GM12878 (cell line): ENCODE measurements around the gene PAPOLG. TPM values are rescaled to one million over a fixed set of nuclear protein-coding genes. Genes with fewer than 3 reads are reported as not detected.

ENCODE experiments used
- ATAC-seq: fragments of 200-7000 bp; cut with Tn5 transposase; 3 replicates; pipeline ENCODE4 v1.9.1; 2020; ENCODE audit warnings: mild to moderate bottlenecking, moderate library complexity
- BruUV-seq: library from RNA; stranded (reverse); fragments of 400-500 nt; replicated peaks from 2 replicates; lab custom pipeline; 2021; lab: Mats Ljungman, UMichigan
- CTCF ChIA-PET: fragments of 300-600 bp; sonication (Branson Sonifier 250); formaldehyde crosslinking; extraction: SDS; loops from one replicate; lab custom pipeline; 2021; ENCODE audit warnings: inconsistent platforms; lab: Yijun Ruan, JAX
- POLR2A ChIA-PET: fragments of 350-600 bp; formaldehyde crosslinking; extraction: SDS; loops from one replicate; lab custom pipeline; 2021; ENCODE audit warnings: inconsistent platforms; lab: Charles Lee
- RAD21 ChIA-PET: fragments of 300-600 bp; sonication (Branson Sonifier 250); formaldehyde crosslinking; loops from one replicate; lab custom pipeline; 2023; ENCODE audit warnings: antibody characterized with exemption; ENCODE audit not compliant: unreplicated experiment; lab: Charles Lee
- SMC1A ChIA-PET: fragments of 300-600 bp; sonication (Branson Sonifier 250); formaldehyde crosslinking; loops from one replicate; lab custom pipeline; 2023; ENCODE audit not compliant: unreplicated experiment, uncharacterized antibody; lab: Charles Lee
- DNase-seq: peaks from one replicate; pipeline ENCODE4 v3.0.0-alpha.2; 2011; ENCODE audit warnings: low read depth, low spot score
- FAIRE-seq: peaks from 3 replicates; lab custom pipeline; 2011; peaks lifted over from hg19 to GRCh38; lab: Jason Lieb, UNC
- H2AFZ ChIP-seq: 2 replicates; pipeline ENCODE4 v1.6.0; 2011; ENCODE audit warnings: low read depth, low read length, control low read depth; ENCODE audit not compliant: control insufficient read depth
- H3K27ac ChIP-seq: 2 replicates; pipeline ENCODE4 v1.5.1; 2011; ENCODE audit warnings: control low read depth; ENCODE audit not compliant: control insufficient read depth, insufficient read depth
- H3K27me3 ChIP-seq, 2 experiments: replicated peaks in 1 of 2; 2 replicates each; pipeline versions ENCODE4 v1.6.0 to v1.6.1; 2011; ENCODE audit warnings: low read length in 1 of 2; ENCODE audit not compliant: control insufficient read depth in 2 of 2, insufficient read depth in 2 of 2
- H3K36me3 ChIP-seq, 2 experiments: 2 replicates each; pipeline ENCODE4 v1.5.1; 2011; ENCODE audit warnings: low read length in 1 of 2; ENCODE audit not compliant: control insufficient read depth in 2 of 2, insufficient read depth in 2 of 2
- H3K4me1 ChIP-seq: 2 replicates; pipeline ENCODE4 v1.6.1; 2011; ENCODE audit warnings: mild to moderate bottlenecking, low read length, moderate library complexity, mixed read lengths; ENCODE audit not compliant: control insufficient read depth, insufficient read depth
- H3K4me2 ChIP-seq: 2 replicates; pipeline ENCODE4 v1.6.0; 2011; ENCODE audit warnings: control low read depth; ENCODE audit not compliant: control insufficient read depth, insufficient read depth
- H3K4me3 ChIP-seq: fragments of 200-600 bp; sonication (generic); 2 replicates; pipeline ENCODE4 v1.5.1; 2016
- H3K79me2 ChIP-seq: 2 replicates; pipeline ENCODE4 v1.6.0; 2011; ENCODE audit warnings: low read length; ENCODE audit not compliant: control insufficient read depth, insufficient read depth
- H3K9ac ChIP-seq: 2 replicates; pipeline ENCODE4 v1.8.0; 2011; ENCODE audit warnings: low read length, control low read depth, mixed read lengths; ENCODE audit not compliant: control insufficient read depth, insufficient read depth
- H3K9me3 ChIP-seq: replicated peaks from 3 replicates; pipeline ENCODE4 v1.5.1; 2011; ENCODE audit warnings: mild to moderate bottlenecking, low read length; ENCODE audit not compliant: control insufficient read depth, insufficient read depth
- H4K20me1 ChIP-seq: 2 replicates; pipeline ENCODE4 v1.6.0; 2011; ENCODE audit not compliant: control insufficient read depth, insufficient read depth
- CBX3 ChIP-seq: fragments of 200-600 bp; sonication (generic); IDR thresholded peaks from 2 replicates; pipeline ENCODE4 v1.6.1; 2016; ENCODE audit warnings: low read depth, borderline replicate concordance
- DPF2 ChIP-seq: fragments of 450-650 bp; IDR thresholded peaks from 2 replicates; pipeline ENCODE4 v1.6.1; 2017; ENCODE audit warnings: mild to moderate bottlenecking
- ETV6 ChIP-seq, 2 experiments: fragments of 450-650 bp in 1 of 2; IDR thresholded peaks in 1 of 2; conservative IDR thresholded peaks in 1 of 2; 2 replicates each; pipeline ENCODE4 v1.6.1; 2014; ENCODE audit warnings: antibody characterized with exemption in 1 of 2, borderline replicate concordance in 1 of 2, low read depth in 1 of 2, mild to moderate bottlenecking in 1 of 2, moderate library complexity in 1 of 2
- FOXM1 ChIP-seq: IDR thresholded peaks from 2 replicates; pipeline ENCODE4 v1.6.1; 2012; ENCODE audit warnings: low read depth, mild to moderate bottlenecking, inconsistent platforms, low read length, moderate library complexity
- RAD21 ChIP-seq: IDR thresholded peaks from 2 replicates; pipeline ENCODE4 v1.6.1; 2011; ENCODE audit warnings: mild to moderate bottlenecking, low read depth, low read length, moderate library complexity; ENCODE audit not compliant: insufficient read depth
- RELA ChIP-seq: fragments of 450-650 bp; IDR thresholded peaks from 2 replicates; pipeline ENCODE4 v1.8.0; 2014; ENCODE audit warnings: borderline replicate concordance; ENCODE audit not compliant: partially characterized antibody
- TARDBP ChIP-seq: IDR thresholded peaks from 2 replicates; pipeline ENCODE4 v1.6.1; 2016; ENCODE audit warnings: borderline replicate concordance
- WGBS: methylation state at CpG from one replicate; pipeline ENCODE4 v1.1.6; 2016; ENCODE audit warnings: low lambda C conversion rate; ENCODE audit not compliant: insufficient replicate concordance, insufficient coverage; ENCODE audit errors: missing lambda C conversion rate; 5-methylcytosine and 5-hydroxymethylcytosine counted together
- in situ Hi-C: fragments of 300-500 bp; cut with MboI; formaldehyde crosslinking; loops from 9 replicates; pipeline ENCODE4 v1.14.3; 2018; ENCODE audit warnings: mixed read lengths
- intact Hi-C: fragments of 100-400 bp; cut with micrococcal nuclease; formaldehyde crosslinking; loops from one replicate; pipeline ENCODE4 v1.14.2; 2022; ENCODE audit not compliant: unreplicated experiment
- polyA plus RNA-seq, 11 experiments: library from polyadenylated mRNA; depleted of rRNA in 4 of 11; unstranded in 6 of 11; stranded (reverse) in 5 of 11; fragments of >200 nt; fragmentation: Nextera tagmentation in 4 of 11; fragmentation: Illumina TruSeq in 1 of 11; extraction: Ambion mirVana in 4 of 11; extraction: Trizol in 1 of 11; gene quantifications; 1 replicate in 1 of 11; 2 replicates in 10 of 11; pipeline versions ENCODE4 v1.2.1 to v1.2.3, GENCODE V29; 2011 to 2016; ENCODE audit warnings: inconsistent platforms in 2 of 11, missing spikeins in 2 of 11, low read depth in 1 of 11
- total RNA-seq, 4 experiments: library from RNA; depleted of rRNA in 3 of 4; stranded (reverse); fragments of >200 nt in 3 of 4; fragmentation: Illumina TruSeq in 1 of 4; extraction: Trizol in 1 of 4; gene quantifications; 2 replicates each; pipeline versions ENCODE4 v1.2.1 to v1.2.3, GENCODE V29; 2013 to 2021
- TF ChIP-seq, protein P1 (sequence below): IDR thresholded peaks from 2 replicates; pipeline ENCODE4 v1.6.1; 2011; ENCODE audit warnings: low read depth, mild to moderate bottlenecking, low read length, moderate library complexity, borderline replicate concordance; ENCODE audit errors: extremely low read depth
- TF ChIP-seq, protein P2 (sequence below): fragments of 450-650 bp; formaldehyde crosslinking; IDR thresholded peaks from 2 replicates; pipeline ENCODE4 v1.4.0; 2022; ENCODE audit warnings: mild to moderate bottlenecking, moderate library complexity
- TF ChIP-seq, protein P3 (sequence below): fragments of 450-650 bp; IDR thresholded peaks from 2 replicates; pipeline ENCODE4 v1.6.1; 2016; ENCODE audit warnings: mild to moderate bottlenecking, moderate library complexity, borderline replicate concordance

Gene PAPOLG
- total and polyA plus RNA-seq, 10 of the 15 experiments (the other 5 are each of a cell fraction or from before 2014, with no cell fraction given) = 4.2 to 15.8 (median 10.7) TPM

DNA sequence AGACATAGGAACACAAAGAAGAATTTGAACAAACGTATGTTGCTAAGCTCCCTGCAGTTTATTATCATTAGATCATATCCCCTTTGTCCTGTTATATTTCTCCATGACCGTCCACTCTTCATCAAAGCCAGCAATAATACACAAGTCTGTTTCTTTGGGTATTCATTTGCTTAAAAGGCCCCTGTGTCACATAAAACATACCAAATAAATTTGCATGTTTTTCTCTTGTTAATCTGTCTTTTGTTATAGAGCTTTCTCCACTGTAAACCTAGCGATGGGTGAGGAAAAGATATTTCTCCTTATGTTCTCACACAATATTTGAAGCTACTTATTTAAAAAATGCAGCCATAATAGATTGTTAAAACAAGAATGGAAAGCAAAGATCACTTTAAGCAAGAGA is 82.4 kb downstream of the PAPOLG start:
- ATAC-seq (no peak), DNase-seq (no peak), FAIRE-seq (no peak)
- Histone ChIP-seq H4K20me1 (no peaks in the 10 kb centered on the region), H2AFZ (no peak overlapping the region), H3K79me2 (no peaks in the 10 kb centered on the region), H3K36me3 (no peaks in the 10 kb centered on the region), H3K9ac (no peak overlapping the region), H3K27ac (peak overlapping the region; percentile 92), H3K27me3 (no peaks in the 10 kb centered on the region), H3K4me2 (peak overlapping the region; percentile 79), H3K9me3 (no peaks in the 10 kb centered on the region), H3K4me1 (peaks cover 99% of the 10 kb centered on the region), H3K4me3 (0 out of 2 replicates have a peak overlapping the region, but pooled peaks have one; percentile 2)
- RAD21 ChIA-PET = interaction anchor here (0.7 to 5.5 kb wide), 16 partner anchors 9 to 179 kb away, joined by 3 to 78 read pairs (median 4); partner anchors contain the start of genes PEX13, PUS10 and REL
- intact Hi-C loops = loop anchor here (2.0 kb wide), 1 partner anchor 42 kb away; no protein-coding TSS in a partner anchor
- no TSS peak for BruUV-seq
- in situ Hi-C loops = no loop called here
- POLR2A ChIA-PET = interaction anchor here (0.6 to 4.3 kb wide), 8 partner anchors 33 to 167 kb away, joined by 3 to 38 read pairs (median 3); partner anchors contain the start of gene REL
- 93% methylated on average over 3 of the region's 3 CpGs for WGBS
- no peak for TF ChIP-seq FOXM1
- TF ChIP-seq, protein P1, sequence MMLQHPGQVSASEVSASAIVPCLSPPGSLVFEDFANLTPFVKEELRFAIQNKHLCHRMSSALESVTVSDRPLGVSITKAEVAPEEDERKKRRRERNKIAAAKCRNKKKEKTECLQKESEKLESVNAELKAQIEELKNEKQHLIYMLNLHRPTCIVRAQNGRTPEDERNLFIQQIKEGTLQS = no peak
- TF ChIP-seq CBX3 = no peak
- TF ChIP-seq, protein P2, sequence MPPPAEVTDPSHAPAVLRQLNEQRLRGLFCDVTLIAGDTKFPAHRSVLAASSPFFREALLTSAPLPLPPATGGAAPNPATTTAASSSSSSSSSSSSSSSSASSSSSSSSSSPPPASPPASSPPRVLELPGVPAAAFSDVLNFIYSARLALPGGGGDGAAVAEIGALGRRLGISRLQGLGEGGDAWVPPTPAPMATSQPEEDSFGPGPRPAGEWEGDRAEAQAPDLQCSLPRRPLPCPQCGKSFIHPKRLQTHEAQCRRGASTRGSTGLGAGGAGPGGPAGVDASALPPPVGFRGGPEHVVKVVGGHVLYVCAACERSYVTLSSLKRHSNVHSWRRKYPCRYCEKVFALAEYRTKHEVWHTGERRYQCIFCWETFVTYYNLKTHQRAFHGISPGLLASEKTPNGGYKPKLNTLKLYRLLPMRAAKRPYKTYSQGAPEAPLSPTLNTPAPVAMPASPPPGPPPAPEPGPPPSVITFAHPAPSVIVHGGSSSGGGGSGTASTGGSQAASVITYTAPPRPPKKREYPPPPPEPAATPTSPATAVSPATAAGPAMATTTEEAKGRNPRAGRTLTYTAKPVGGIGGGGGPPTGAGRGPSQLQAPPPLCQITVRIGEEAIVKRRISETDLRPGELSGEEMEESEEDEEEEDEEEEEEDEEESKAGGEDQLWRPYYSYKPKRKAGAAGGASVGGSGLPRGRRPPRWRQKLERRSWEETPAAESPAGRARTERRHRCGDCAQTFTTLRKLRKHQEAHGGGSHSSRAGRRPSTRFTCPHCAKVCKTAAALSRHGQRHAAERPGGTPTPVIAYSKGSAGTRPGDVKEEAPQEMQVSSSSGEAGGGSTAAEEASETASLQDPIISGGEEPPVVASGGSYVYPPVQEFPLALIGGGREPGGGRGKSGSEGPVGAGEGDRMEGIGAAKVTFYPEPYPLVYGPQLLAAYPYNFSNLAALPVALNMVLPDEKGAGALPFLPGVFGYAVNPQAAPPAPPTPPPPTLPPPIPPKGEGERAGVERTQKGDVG (CRISPR knock-in tag) = no peak
- TF ChIP-seq RAD21 = no peak
- no peak for TF ChIP-seq TARDBP
- no peak for TF ChIP-seq DPF2
- no peak for TF ChIP-seq RELA
- TF ChIP-seq, protein P3, sequence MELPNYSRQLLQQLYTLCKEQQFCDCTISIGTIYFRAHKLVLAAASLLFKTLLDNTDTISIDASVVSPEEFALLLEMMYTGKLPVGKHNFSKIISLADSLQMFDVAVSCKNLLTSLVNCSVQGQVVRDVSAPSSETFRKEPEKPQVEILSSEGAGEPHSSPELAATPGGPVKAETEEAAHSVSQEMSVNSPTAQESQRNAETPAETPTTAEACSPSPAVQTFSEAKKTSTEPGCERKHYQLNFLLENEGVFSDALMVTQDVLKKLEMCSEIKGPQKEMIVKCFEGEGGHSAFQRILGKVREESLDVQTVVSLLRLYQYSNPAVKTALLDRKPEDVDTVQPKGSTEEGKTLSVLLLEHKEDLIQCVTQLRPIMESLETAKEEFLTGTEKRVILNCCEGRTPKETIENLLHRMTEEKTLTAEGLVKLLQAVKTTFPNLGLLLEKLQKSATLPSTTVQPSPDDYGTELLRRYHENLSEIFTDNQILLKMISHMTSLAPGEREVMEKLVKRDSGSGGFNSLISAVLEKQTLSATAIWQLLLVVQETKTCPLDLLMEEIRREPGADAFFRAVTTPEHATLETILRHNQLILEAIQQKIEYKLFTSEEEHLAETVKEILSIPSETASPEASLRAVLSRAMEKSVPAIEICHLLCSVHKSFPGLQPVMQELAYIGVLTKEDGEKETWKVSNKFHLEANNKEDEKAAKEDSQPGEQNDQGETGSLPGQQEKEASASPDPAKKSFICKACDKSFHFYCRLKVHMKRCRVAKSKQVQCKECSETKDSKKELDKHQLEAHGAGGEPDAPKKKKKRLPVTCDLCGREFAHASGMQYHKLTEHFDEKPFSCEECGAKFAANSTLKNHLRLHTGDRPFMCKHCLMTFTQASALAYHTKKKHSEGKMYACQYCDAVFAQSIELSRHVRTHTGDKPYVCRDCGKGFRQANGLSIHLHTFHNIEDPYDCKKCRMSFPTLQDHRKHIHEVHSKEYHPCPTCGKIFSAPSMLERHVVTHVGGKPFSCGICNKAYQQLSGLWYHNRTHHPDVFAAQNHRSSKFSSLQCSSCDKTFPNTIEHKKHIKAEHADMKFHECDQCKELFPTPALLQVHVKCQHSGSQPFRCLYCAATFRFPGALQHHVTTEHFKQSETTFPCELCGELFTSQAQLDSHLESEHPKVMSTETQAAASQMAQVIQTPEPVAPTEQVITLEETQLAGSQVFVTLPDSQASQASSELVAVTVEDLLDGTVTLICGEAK = no peak
- no peak for TF ChIP-seq ETV6 (conservative IDR thresholded peaks at IDR 0.05 in 1 of 2, IDR thresholded peaks at IDR 0.05 in 1 of 2; ENCODE audit: borderline replicate concordance in 1 of 2, low read depth in 1 of 2)
- CTCF ChIA-PET = interaction anchor here (0.8 to 3.0 kb wide), 17 partner anchors 9 to 160 kb away, joined by 3 to 16 read pairs (median 3); no protein-coding TSS in a partner anchor
- SMC1A ChIA-PET = interaction anchor here (0.6 to 6.7 kb wide), 33 partner anchors 9 to 340 kb away, joined by 3 to 112 read pairs (median 4); partner anchors contain the start of gene REL
